GM19452 (cell line): ENCODE measurements around the gene STPG3.

ENCODE experiments used
- ATAC-seq: cut with Tn5 transposase; IDR thresholded peaks from one replicate; pipeline ENCODE4 v1.9.1; 2021; ENCODE audit not compliant: unreplicated experiment

The STPG3 gene

GRCh38 chr9:137278061-137278701 lies 27.1 kb downstream of the STPG3 start:
- ATAC-seq = no peak

GRCh38 chr9:137278721-137279711 lies 27.9 kb downstream of the STPG3 start:
- no peak for ATAC-seq

GRCh38 chr9:137279741-137280473 lies 28.8 kb downstream of the STPG3 start:
- no peak for ATAC-seq

DNA sequence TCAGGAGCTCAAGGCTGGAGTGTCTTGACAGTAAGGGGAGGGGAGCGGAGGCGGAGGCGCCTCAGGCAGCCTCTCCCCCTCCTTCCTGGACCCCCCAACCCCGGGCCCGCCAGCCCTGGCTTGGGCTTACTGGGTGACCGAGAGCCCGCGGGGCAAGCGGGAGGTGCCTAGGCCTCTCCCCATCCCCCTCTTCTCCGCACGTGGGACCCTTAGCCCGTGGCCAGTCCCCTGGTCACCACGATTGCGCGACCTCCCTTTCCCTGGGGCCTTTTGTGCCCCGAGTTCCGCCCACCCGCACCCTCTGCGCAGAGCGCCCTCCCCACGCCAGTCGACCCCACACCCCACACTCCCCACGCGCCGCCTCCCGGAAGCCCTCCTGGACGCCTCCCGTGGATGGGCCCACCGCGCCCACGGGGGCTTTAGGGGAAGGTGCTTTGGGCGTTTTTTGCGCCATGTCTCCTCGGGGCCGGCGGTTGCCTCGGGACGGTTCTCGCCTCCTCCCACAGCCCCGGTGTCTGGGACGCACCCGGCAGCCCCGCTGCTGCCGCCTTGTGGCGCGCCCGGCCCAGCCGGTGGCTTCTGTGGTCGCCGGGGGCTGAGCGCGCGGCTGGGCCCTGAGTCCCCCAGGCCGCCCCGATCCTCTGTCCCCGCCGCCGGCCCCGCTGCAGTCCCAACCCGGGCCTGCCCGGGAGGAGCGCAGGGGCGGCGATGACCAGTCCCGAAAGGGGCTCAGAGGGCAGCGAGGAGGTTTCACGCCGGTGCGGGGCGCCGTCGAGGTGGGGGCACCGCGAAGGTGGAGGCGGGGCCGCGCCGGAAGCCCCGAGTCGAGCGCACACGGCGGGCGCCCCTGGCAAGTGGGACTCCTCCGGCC lies 29.6 kb downstream of the STPG3 start:
- ATAC-seq = no peak

- ATAC-seq = no peak
These were observed 30.4 kb downstream of the STPG3 start for GRCh38 chr9:137281345-137282116.

DNA sequence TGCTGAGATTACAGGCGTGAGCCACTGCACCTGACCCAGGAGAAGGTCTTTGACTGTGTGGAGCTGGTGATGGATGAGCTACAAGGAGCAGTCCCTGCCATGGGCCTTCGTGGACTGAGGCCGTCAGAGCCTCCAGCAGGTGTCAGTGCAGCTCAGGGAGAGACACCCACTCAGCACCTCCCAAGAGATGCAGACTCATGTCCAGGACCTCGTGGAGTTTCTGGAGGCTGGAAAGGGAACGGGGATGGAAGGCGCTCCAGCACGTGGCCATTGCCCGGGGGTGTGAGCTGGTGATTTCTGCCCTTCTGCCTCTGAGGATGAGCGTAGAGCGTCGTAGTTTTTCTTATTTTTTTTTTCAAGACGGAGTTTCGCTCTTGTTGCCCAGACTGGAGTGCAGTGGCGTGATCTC lies 35.9 kb downstream of the STPG3 start:
- no peak for ATAC-seq

DNA sequence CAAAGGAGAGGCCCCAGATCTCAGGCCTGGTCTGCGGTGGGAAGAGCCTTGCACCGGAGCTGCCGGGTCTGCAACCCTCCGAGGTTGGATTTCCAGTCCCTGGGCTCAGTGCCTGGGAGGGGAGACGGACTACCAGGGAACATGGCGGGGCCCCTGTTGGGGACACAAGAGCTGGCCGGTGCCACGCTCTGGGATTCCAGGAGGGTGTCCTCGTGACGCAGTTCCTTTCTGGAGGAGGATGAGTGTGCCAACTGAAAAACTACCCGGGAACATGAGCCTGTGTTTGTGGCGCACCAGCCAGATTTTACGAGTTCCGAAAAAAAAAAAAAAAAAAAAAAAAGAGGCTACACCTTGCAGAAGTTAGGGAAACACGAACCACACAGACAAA lies 42.0 kb downstream of the STPG3 start:
- ATAC-seq = no peak

GRCh38 chr9:137293482-137294090 lies 42.5 kb downstream of the STPG3 start:
- ATAC-seq = no peak

- ATAC-seq = no peak
These were observed 43.1 kb downstream of the STPG3 start for GRCh38 chr9:137294091-137294680.

DNA sequence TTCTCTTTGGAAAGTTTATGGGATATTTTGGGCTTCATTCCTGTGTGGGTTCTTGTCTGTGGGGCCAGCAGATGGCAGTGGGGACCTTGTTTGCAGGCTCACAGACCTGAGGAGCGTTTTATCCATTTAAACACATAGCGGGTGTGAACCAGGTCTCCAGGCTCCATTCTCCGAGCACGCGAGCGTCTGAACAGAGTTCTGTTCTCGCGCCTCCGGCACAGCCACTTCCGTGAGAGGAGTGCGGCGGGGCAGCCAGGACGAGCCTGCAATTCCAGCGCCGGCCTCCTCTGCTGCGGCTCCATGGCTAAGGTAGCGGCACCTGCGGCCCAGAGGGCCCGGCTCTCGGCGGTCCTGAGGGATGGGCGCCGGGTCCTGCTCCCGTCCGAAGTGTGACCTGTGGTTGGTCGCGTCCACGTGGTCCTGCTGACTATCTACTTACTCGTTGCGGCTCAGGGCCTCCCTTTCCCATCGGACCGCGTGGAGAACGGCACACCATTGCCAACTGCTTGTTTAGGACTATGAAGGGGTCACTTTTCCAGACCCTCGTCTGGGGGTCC lies 43.7 kb downstream of the STPG3 start:
- ATAC-seq = no peak

- no peak for ATAC-seq
These were observed 44.2 kb downstream of the STPG3 start for GRCh38 chr9:137295238-137295811.

- ATAC-seq = no peak
These were observed 45.0 kb downstream of the STPG3 start for GRCh38 chr9:137295849-137296669.

- ATAC-seq = no peak
These were observed 45.9 kb downstream of the STPG3 start for GRCh38 chr9:137296670-137297664.

GRCh38 chr9:137297966-137298365 lies 46.9 kb downstream of the STPG3 start:
- no peak for ATAC-seq

- ATAC-seq = no peak
These were observed 47.5 kb downstream of the STPG3 start for GRCh38 chr9:137298401-137299202.

GRCh38 chr9:137299203-137299565 lies 48.1 kb downstream of the STPG3 start:
- ATAC-seq = no peak
